K562 (cell line): ENCODE data around the gene FLAD1. TPM values are rescaled to one million over a fixed set of nuclear protein-coding genes. Genes with fewer than 3 reads are reported as not detected.

ENCODE experiments used
- BRF1 ChIP-seq: IDR thresholded peaks from 3 replicates; pipeline ENCODE4 v1.6.1; 2011; ENCODE audit warnings: borderline replicate concordance, mild to moderate bottlenecking; ENCODE audit not compliant: insufficient read length; ENCODE audit errors: extremely low read depth
- E2F3 ChIP-seq: fragments of 250-450 bp; sonication (Bioruptor Pico); IDR thresholded peaks from 2 replicates; pipeline ENCODE4 v1.4.0; 2020; ENCODE audit warnings: mild to moderate bottlenecking
- MGA ChIP-seq: fragments of 450-650 bp; IDR thresholded peaks from 2 replicates; pipeline ENCODE4 v1.6.1; 2016; ENCODE audit warnings: mild to moderate bottlenecking, moderate library complexity
- POLR2AphosphoS2 ChIP-seq: IDR thresholded peaks from 2 replicates; pipeline ENCODE4 v1.6.1; 2012; ENCODE audit warnings: low read length, improper control_type of control experiment
- PPARD ChIP-seq: fragments of 250-450 bp; sonication (Bioruptor Pico); IDR thresholded peaks from 2 replicates; pipeline ENCODE4 v1.8.0; 2022; ENCODE audit warnings: inconsistent platforms, mild to moderate bottlenecking, moderate library complexity
- ZBTB11 ChIP-seq, 3 experiments: fragments of 200-800 bp in 1 of 3; fragments of 250-450 bp in 1 of 3; fragments of 450-650 bp in 1 of 3; sonication (Bioruptor Pico) in 1 of 3; sonication (Bioruptor generic) in 1 of 3; formaldehyde crosslinking in 1 of 3; IDR thresholded peaks; 2 replicates each; pipeline versions ENCODE4 v1.6.1 to v1.8.0; 2016 to 2022; ENCODE audit warnings: mild to moderate bottlenecking in 2 of 3, missing genetic modification characterization in 2 of 3, missing compliant biosample characterization in 1 of 3, moderate library complexity in 1 of 3
- ZNF699 ChIP-seq: fragments of 250-450 bp; sonication (Bioruptor Pico); IDR thresholded peaks from 2 replicates; pipeline ENCODE4 v1.8.0; 2021; ENCODE audit warnings: mild to moderate bottlenecking, moderate library complexity; ENCODE audit not compliant: insufficient replicate concordance
- ZNF77 ChIP-seq: fragments of 250-450 bp; sonication (Bioruptor Pico); IDR thresholded peaks from 2 replicates; pipeline ENCODE4 v1.5.0; 2020
- polyA plus RNA-seq, 8 experiments: library from polyadenylated mRNA; depleted of rRNA in 4 of 8; stranded (reverse) in 5 of 8; unstranded in 3 of 8; fragments of >200 nt; fragmentation: Nextera tagmentation in 2 of 8; fragmentation: Illumina TruSeq in 1 of 8; extraction: Ambion mirVana in 2 of 8; extraction: Trizol in 1 of 8; gene quantifications; 2 replicates each; pipeline versions ENCODE4 v1.2.1 to v1.2.3, GENCODE V29; 2011 to 2014; ENCODE audit warnings: inconsistent platforms in 1 of 8, missing spikeins in 1 of 8
- total RNA-seq, 7 experiments: library from RNA; depleted of rRNA in 6 of 7; stranded (reverse); fragments of >200 nt in 6 of 7; fragmentation: Illumina TruSeq in 2 of 7; extraction: Trizol in 2 of 7; gene quantifications; 2 replicates each; pipeline versions ENCODE4 v1.2.1 to v1.2.3, GENCODE V29; 2011 to 2021; ENCODE audit warnings: low replicate concordance in 1 of 7
- TF ChIP-seq, protein P1 (sequence below): fragments of 250-450 bp; sonication (Bioruptor Pico); IDR thresholded peaks from 2 replicates; pipeline ENCODE4 v1.8.0; 2022; ENCODE audit warnings: moderate library complexity, mild to moderate bottlenecking, inconsistent platforms

FLAD1 gene
- total and polyA plus RNA-seq, 9 of the 15 experiments (the other 6 are each of a cell fraction or from before 2014, with no cell fraction given): 24.9 to 85.8 (median 67.0) TPM

DNA sequence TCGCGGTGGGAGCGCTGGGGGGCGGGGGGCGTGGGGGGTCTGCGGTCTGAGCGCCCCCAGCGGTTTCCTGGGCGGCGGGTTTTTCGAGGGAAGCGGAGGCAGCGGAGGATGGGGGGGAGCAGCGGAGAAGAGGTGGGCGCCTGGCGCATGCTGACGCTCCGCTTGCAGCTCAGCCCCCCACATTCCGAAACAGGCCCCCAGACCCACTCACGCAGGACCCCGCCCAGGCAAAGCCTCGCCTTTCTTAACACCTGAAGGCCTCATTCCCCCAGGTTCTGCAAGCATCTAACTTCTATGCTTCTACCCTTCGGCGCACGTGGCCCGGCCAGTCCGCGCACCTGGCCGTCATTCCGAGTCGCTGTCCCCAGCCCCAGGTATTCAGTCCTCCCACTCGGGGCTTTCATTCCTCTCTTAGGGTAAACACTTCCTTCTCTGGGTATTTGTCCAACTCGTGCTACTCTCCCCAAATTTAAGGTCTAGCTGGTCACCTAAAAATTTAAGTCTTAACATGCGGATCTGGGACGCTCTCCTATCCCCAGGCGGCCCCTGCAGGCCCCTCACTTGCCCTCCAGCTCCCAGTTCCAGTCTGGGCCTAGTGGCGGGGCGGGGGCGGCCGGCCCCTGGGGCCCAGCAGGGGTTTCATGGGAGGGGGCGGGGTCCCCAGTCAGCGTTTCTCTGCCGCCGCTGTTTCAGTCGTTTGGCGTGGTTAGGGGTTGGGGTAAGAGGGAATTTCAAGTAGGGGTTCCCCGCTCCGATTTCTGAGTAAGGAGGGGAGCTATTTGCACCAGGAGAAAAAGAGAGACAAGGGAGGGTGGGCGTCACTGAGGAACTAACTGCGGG lies 16.6 kb downstream of the FLAD1 start (continued):
- TF ChIP-seq MGA (peak; percentile 98), ZNF699 (CRISPR knock-in tag) (no peak), BRF1 (no peak), PPARD (CRISPR knock-in tag) (no peak), ZNF77 (CRISPR knock-in tag) (no peak), POLR2AphosphoS2 (no peak), ZBTB11 (CRISPR knock-in tag; IDR thresholded peaks at IDR 0.05) (0 out of 6 replicates have a peak, but pooled peaks of 1 of the 3 experiments have one; percentile 28), E2F3 (peak; percentile 15; the same call in 1 of the 2 replicates)
- TF ChIP-seq, protein P1, sequence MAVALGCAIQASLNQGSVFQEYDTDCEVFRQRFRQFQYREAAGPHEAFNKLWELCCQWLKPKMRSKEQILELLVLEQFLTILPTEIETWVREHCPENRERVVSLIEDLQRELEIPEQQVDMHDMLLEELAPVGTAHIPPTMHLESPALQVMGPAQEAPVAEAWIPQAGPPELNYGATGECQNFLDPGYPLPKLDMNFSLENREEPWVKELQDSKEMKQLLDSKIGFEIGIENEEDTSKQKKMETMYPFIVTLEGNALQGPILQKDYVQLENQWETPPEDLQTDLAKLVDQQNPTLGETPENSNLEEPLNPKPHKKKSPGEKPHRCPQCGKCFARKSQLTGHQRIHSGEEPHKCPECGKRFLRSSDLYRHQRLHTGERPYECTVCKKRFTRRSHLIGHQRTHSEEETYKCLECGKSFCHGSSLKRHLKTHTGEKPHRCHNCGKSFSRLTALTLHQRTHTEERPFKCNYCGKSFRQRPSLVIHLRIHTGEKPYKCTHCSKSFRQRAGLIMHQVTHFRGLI: no peak
